HuH-7 (cell line): ENCODE measurements around the gene CARMIL3.
A peak's percentile ranks its signal among the peaks of the same experiment; 100 is the strongest.

Experiments
- DNase-seq: peaks from one replicate; pipeline ENCODE4 v3.0.0; 2011; ENCODE audit warnings: low spot score

The CARMIL3 gene

GRCh38 chr14:24078146-24078545, 26.3 kb downstream of the CARMIL3 start:
- no peak for DNase-seq

DNA sequence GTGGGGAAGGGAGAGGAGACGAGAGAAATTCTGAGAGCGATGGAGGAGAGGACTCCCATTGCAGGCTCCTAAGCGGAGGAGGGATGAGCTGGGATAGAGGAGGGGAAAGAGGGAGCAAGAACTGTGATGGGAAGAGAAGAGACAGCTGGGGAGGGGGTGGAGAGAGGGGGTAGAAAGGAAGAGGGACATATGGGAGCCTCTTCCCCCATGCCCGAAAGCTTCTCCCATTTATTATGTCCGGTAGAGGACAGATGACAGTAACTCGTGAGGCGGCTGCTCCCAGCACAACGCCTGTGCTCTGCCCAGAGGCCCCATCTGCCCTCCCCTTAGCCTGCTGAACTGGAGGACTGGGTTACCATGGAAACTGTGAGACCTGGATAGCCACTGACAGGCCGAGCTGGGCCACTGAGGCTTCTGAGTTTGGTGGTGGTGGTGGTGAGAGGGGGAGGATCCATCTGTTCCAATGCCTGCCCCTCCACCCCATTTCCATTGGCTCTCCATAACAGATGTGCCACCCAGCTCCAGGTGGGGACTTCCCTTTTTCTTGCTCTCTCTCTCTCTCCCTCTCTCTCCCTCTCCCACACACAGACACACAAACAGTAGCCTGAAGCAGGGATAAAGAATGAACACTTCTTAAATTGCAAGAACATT, 27.8 kb downstream of the CARMIL3 start:
- DNase-seq: no peak

DNA sequence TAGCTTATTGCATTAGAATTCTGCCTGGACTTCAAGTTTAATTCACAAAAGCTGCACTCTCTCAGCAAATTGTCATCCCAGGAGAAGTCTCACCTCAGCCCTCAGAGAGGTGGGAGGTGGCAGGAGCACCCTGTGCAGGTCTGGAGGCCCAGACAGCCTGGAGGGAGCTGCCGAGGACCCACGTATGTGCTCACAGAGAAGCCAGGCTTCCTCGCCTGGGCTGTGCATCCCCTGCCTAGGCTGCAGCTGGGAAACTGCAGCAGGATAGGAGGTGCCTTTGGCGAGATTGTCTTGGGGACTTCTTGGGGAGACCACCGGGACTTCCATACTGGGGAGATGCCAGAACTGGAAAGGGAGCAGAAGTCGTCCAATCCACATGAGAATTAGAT, 28.3 kb downstream of the CARMIL3 start:
- DNase-seq: no peak

- DNase-seq: peak; percentile 86
Measured at GRCh38 chr14:24080888-24081738, 29.3 kb downstream of the CARMIL3 start.

DNA sequence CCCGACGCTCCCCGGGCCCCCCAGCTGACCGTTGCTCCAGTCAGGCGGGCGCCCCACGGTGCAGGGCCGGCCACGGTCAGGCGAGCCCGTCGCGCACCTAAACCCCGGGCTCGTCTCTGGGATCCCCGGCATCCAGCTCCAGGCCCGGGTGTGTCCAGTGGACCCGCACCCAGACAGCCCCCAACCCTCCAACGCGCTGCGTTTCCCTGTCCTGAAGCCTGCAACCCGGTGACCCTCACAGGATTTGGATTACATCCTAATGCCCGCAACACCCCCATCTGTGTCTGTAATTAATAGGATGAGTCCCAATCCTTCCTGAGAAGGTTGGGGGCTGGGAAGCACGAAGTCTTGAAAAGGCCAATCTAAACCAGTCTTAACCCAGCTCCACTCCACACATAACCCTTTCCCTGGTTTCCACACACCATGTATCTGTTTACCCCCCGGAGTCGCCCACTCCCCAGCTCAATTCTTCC, 30.0 kb downstream of the CARMIL3 start:
- DNase-seq: no peak

GRCh38 chr14:24082411-24083080, 30.7 kb downstream of the CARMIL3 start:
- no peak for DNase-seq

DNA sequence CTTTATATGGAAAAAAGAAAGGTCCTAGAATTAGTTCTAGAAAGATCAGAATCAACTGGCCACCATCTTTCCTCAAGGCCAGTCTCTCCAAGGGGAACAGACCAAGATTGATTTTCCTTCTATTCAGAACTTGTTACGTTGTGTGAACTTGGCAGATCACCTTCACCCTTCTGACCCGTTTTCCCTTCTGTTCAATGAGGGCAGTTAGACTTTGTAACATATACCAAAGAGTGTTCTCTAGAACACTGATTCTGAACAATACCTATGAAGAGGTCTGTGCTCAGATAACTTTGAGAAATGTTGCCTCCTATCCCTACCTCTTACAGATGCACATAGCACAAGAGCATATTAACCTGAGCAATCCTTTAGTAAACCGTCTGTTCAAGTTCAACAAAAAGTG, 31.7 kb downstream of the CARMIL3 start:
- DNase-seq: no peak

DNA sequence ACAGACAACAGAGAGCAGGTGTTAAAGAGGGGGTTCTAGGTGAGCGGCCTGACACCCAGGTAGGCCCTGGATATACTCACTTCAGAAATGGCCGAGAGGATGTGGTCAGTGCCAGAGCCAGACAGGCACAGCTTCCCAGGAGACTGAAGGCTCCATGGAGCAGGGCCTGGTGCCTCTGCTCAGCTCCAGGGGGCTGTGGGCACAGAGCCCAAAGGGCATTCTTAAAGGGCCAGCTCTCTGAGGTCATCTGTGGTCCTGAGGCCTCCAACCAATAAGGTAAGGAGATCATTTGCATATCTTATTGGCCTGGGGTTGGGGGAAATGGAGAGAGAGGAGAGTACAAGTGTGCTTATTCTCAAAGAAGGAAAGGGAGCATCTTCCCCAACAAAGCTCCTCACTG, 32.6 kb downstream of the CARMIL3 start:
- DNase-seq: no peak

GRCh38 chr14:24085215-24085614, 33.4 kb downstream of the CARMIL3 start:
- DNase-seq: no peak

DNA sequence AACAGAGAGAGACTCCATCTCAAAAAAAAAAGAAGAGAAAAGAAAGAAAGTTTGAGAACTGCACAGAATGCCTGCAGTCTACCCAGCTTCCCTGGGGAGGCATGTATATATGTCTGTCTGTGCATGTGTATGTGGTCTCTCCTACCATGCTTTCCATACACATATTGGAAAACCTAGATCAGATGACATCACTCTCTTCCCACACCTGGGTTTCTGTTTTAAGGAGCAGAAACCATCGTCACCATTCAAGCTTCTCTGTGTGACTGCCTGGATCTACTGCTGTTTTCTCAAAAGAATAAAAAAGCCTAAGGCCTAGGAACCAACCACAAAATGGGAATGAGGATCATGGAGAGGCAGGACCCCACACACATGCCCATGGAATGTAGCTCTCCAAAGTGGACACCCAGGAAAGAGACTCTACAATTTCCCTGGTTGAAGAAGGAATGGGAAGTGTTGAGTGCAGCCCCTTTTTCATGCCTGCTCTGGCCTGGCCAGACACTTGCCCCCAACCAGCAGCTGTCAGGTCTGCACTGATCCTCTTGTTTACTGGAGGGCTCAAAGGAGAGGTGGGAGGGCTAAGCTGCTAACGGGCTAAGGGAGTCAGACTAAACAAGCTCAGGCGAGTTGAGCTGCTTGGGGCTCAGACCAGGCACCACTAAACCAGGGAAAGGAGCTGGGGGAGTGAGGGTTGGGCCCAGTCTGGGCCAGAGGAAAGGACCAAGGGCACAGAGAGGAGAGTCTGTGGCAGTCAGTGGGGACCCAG, 34.6 kb downstream of the CARMIL3 start:
- no peak for DNase-seq

DNA sequence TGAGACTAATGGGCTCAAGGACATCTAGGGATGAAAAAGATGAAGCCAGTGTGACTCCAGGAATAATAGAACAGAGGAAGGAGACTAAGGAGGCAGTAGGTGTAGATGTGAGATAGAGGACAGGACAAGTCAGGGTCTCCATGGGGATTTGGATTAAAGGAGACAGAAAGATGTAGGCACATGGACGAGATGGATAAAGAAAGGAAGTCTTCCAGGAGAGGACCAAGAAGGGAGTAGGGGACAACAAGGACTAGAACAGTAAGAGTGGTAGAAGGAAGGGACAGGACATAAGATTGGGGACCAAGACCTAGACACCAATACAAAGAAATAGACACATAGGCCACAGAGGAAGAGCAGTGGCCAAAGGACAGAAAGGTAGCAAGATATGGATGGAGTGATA, 35.2 kb downstream of the CARMIL3 start:
- no peak for DNase-seq

GRCh38 chr14:24088095-24088494, 36.3 kb downstream of the CARMIL3 start:
- DNase-seq: no peak

GRCh38 chr14:24089890-24090289, 38.1 kb downstream of the CARMIL3 start:
- DNase-seq: no peak

- DNase-seq: no peak
Measured at GRCh38 chr14:24092110-24092504, 40.3 kb downstream of the CARMIL3 start.

DNA sequence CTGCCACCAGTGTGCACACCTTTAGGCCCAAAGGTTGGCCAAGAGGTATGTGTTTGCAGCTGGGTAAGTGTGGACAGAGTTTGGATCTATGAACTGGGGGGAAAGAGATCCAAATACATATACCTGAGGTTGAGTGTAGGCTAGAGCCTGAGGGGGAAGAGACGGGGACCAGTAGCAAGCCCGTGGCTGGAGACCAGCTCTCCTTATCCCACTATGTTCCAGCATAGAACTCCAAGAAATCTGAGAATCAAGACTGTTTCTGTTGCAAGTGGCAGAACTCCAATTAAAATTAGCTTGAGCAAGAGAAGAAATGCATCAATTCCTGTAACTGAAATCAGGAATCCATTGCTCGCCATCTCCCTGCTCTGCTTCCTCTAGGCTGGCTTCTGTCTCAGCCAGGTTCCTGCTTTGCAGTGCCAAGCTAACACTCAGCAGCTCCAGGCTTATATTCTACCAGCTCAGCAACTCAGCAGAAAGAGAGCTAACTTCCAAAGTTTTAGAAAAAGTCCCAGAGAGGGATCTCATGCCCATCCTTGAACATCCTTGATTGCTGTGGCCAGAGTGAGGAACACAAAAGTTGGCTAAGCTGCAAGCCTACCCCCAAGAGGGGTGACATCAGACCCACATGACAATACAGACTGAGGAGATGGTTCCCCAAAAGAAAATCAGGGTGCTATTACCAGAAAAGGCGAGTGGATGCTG, 40.8 kb downstream of the CARMIL3 start:
- no peak for DNase-seq

GRCh38 chr14:24093207-24093900, 41.5 kb downstream of the CARMIL3 start:
- DNase-seq: no peak

GRCh38 chr14:24093901-24094840, 42.4 kb downstream of the CARMIL3 start, which contains the start of gene PCK2:
Gene PCK2 (plus strand): TSS chr14:24094311. CDS start chr14:24094406, 95 bp downstream.
- peak; percentile 98 for DNase-seq

- no peak for DNase-seq
Measured at GRCh38 chr14:24094841-24095270, 43.0 kb downstream of the CARMIL3 start.

GRCh38 chr14:24095271-24096068, 43.7 kb downstream of the CARMIL3 start:
- DNase-seq: peak; percentile 95
